Amygdala (tissue), 56 donors: Measurements from ENCODE around the gene OR9Q2.
"Not testable (repeated sequence)": the region's sequence is repeated elsewhere in the genome, so short reads cannot be mapped to it uniquely, and the experiment has no call there.

Experiments
- DNase-seq, 56 donors: peaks; one replicate each; lab custom pipeline; 2025; lab: John Stamatoyannopoulos, UW

OR9Q2 gene, protein sequence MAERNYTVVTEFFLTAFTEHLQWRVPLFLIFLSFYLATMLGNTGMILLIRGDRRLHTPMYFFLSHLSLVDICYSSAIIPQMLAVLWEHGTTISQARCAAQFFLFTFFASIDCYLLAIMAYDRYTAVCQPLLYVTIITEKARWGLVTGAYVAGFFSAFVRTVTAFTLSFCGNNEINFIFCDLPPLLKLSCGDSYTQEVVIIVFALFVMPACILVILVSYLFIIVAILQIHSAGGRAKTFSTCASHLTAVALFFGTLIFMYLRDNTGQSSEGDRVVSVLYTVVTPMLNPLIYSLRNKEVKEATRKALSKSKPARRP

DNA sequence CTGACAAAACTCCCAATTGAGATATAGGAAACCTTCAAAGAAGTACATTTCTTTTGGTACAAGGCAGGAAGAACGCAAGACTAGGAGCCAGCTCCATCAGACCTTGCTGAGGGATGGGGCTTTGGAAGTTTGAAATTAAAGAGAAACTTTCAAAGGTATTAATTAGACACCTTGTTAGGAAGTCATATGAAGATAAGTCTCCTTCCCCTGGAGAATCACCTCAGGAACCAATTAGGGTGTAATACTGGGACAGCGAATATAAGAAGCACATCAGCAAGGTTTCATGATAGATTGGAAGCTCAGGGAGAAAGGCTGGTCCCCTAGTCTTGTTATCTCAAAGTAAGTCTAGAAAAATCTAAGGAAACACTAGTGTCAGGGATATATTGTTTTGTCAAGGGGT is at the start of gene OR9Q2:
TSS of gene OR9Q2 (plus strand) at position 301 of the 400 bp plus-strand sequence. CDS start 1,421 bp downstream, outside the sequence.
- DNase-seq, result no peak

DNA sequence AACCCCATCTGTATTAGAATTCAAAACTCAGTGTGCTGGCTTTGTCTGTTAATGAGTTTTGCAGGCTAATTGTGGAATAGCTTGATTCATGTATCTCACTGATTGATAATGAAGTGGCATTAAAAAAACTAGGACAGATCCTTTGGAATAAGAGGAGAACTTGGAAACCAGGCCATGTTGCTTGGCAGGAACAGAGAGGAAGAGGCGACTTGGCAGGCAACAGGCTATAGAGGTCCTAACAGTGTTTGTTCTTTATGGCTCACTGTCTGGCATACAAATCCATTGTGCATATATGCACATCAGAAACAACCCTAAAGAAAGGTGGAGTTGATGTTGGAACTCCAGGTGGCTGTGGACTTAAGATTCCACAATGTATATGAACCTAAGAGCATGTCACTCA is 46.1 kb upstream of the OR9Q2 start:
- peak in 7 of 56 donors; percentile 3 to 24 (median 10) for DNase-seq

DNA sequence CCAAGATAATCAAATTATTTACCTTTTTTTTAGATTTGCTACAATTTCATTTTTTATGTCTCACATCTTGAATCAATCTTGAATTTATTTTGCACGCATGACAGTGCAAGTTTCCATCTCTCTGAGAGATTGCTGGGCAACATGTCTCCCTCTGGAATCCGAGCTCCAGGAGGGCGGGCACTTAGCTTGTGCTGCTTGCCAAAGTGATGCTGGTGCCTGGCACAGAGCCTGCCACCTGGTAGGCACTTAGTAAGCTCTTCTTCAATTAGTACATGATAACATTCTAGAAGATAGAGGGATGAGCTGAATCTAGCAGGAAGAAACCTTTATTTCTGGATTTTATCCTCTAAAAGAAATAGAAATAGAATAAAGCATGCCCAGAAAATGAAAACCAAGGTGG is 36.1 kb upstream of the OR9Q2 start:
- DNase-seq, result peak in 1 of 56 donors; percentile 3

DNA sequence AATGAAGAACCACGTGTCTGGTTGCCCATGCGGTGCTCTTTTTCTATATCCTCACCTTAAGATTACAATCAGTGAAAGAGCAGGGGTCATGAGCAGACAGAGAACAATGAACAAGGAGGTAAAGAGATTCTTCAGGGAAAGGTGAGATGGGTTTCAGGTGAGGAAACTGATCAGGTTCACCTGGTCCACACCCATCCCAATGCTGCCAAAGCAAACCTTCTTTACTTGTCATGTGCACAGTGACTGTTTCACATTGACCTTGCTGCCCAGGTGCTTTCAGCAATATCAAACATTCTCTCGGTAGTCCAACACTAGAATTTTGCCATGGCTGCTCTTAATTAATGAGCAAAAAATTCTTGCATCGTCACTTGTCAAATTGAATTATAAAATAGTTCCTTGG is 24.5 kb upstream of the OR9Q2 start:
- no peak for DNase-seq

DNA sequence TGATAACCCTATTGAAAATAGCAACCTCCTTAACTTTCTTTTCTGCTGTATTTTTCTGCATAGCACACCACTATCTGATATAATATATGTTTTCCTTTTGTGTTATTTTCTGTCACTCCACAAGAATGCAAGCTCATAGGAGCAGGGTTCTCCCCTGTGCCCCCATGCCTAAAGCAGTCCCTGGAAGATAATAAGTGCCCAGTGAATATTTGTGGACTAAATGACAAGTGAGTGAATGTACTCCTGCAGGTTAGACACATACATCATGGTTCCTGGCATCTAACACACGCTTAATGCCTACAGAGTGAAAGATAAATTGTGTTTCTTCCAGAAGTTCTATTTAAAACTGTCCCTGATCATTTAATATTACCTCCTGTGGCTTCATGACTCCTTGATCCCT is 23.9 kb upstream of the OR9Q2 start:
- no peak for DNase-seq

DNA sequence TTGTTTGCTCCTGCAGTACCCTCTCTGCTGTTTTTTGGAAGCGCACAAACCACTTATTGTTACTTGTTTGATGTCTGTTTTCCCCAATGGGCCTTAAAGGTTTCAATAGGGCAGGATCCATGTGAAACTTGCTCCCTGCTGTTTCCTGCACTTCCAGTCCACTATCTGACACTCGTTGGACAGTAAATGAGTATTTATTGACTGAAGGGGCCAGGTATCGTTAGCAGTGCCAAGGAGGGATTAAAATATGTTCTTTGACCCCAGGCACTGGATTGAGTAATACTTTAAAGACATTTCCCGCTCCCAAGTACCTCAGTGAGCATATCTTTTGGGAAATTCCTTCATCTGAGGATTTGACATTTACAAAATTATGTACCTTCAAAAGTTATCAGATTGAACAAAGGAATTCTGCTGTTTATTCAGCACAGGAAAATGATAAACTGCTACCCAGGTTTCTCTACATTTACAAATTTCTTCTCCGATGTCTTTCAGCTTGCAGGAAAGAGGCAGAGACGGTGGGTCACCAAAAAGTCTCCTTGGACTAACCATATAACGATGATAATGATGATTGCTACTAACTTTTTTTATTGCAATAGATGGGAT is 23.3 kb upstream of the OR9Q2 start:
- no peak for DNase-seq

DNA sequence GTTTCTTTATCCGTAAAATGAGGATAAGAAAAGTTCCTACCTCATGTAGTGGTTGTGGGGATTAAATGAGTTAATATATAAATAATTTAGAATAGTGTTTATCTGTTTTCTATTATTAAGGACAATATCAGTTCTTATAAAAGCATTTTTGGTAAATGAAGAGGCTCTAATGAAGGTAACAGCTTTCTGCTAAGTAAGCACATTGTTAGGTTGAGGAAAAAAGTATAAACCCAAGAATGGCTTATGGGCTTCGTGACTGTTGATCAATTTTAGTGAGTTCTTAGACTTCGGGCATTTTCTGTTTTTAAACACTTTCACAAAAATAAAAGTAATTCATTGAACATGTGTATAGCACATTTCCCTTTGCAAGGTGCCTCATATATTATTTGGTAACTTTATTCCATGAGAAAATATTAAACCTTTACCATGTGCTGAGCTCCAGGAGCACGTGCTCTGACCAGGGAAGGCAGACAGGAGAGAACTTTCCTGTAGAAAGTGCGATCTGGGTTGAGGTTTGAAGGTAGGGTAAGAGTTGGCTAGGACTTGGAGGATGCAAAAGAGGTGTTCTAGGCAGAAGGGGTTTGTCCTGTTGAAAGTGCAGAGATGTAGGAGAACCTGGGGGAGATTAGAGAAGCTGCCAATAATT is 11.3 kb upstream of the OR9Q2 start:
- no peak for DNase-seq

DNA sequence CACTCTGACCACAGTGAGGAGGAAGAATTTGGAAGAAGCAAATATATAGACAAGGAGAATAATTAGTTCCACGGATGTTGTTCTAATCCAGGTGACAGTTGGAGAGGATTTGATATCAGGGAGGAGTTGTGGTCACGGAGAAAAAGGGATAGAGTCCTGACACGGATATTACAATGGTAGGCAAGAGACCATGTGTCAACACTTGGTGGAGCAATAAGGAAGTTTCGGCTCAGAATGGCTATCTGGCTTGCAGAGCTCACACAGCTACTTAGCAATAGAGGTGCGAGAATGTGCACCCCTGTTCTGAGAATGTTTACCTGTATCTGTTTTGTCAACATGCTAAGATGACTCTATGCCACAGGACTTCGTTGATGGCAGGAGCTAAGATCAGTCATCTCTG is 10.4 kb upstream of the OR9Q2 start:
- DNase-seq, result no peak

DNA sequence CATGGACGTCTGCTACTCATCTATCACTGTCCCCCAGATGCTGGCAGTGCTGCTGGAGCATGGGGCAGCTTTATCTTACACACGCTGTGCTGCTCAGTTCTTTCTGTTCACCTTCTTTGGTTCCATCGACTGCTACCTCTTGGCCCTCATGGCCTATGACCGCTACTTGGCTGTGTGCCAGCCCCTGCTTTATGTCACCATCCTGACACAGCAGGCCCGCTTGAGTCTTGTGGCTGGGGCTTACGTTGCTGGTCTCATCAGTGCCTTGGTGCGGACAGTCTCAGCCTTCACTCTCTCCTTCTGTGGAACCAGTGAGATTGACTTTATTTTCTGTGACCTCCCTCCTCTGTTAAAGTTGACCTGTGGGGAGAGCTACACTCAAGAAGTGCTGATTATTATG is 9.2 kb upstream of the OR9Q2 start:
- no peak for DNase-seq

DNA sequence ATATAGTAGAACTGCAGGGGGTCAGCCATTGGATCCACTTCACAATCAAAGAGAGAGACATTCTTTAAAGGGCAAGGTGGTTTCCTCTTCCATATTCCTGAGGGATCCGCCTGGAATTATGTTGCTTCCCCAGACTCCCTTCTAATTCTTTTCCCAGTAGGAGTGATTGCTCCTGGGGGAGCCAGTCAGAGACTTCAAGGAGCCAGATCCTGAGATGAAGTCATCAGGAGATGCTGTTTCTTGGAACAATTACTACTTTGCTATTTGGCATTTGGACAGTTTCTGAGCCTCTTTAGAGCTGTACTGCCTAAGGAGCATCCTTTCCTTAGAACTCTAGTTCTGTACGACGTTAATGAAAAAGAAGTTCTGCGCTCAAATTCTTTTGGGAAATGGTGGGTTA is 1.9 kb upstream of the OR9Q2 start:
- no peak for DNase-seq

DNA sequence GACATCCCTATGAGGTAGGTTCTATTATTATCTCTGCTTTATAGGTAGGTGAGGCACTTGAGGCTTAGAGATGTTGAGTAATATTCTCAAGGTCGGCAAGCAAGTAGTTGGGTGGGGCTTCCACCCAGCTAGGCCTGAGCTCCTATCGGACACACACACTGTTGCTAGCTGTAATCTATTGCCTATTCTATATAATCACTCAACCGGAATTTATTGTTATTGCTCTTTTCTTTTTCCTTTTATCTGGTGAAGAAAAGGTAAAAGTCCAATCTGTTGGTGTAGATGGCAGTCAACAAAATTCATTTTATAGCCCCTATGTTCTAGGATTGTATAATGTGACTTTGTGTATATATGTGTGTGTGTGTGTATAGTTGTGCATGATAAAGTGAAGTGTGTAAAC is 3.4 kb downstream of the OR9Q2 start:
- DNase-seq, result no peak

DNA sequence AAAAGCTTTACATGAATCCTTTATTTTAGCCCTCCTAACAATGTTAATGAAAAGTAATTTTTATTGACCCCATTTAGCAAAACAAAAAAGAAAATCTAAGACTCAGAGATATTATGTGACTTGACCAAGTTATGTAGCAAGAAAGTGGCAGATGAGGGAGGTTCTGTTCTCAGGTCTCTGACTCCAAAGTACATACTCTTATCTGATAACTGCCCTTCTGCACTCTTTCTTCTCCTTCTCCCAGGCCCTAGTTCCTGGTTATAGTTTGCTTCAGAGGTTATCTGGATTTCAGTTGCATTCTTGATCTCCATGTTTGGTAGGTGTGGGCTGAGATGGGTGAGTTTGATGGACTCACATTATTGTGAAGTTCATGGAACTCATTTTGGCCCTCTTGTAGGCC is 4.5 kb downstream of the OR9Q2 start:
- no peak for DNase-seq

DNA sequence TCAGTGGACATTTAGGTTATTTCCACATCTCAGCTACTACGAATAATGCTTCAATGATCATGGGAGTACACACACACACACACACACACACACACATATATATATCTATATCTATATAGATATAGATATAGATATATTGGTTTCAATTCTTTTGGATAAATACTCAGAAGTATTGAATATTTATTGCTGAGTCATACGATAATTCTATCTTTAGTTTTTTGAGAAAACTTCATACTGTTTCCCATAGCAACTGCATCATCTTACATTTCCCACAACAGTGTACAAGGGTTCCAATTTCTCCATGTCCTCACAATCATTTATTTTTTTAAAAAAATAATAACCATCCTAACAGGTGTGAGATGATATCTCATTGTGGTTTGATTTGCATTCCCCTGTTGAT is 7.1 kb downstream of the OR9Q2 start:
- no peak for DNase-seq

DNA sequence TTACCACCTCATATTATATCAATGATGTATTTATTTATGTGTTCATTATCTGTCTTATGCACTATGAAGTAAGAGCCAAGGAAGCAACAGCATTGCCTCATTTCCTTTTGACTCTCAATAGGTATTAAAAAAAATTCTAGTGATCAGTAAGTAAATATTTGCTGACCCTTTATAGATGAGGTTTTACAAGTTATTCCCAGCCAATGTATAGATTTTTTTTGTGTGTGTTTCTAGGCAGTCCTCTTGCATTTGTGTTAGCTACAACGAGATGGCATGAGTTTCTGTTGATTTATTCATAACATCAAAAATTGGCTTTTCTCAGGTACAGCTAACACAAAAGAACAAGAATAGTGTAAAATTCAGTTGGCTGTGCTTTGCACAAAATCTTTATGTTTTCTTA is 10.4 kb downstream of the OR9Q2 start:
- no peak for DNase-seq

DNA sequence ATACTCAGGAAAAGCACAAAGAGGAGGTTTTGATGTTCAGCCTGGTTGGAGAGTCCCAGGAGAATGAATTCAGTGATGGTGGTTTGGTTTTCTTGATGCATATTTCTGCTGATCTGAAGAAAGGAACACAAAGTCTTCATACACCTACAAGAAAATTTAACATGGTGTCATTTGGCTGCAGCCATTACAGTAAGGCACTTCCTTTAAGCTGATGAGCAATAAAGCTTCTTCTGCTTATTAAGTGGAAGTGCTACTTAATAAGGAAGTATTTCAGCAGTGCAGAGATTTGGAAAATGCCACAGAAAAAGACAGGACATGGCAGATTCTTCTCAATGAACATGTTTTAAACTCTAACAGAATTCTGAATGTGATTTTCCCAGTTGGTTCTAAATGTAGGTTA is 15.2 kb downstream of the OR9Q2 start, which contains the start of gene OR1S2:
TSS of gene OR1S2 (minus strand) at position 101 of the 400 bp plus-strand sequence. CDS start at position 101, 0 bp downstream.
- DNase-seq, result no peak

DNA sequence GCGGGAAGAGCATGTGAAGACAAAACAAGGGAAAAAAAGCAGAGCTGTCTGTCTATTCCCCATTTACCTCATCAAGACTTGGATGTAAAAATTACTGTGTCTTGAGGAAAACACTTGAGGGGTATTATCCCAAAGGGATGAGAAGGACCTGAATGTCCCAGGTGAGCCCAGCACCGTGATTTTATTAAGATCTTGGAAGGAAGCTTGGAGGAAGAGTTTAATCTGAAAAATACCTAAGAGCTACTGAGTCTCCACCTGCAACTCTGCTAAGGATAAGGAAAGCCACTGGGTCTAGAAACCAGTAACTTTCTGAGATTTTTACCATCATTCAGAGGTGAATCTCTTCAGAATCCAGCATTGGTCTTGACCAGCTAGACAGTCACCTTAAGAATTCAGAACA is 23.6 kb downstream of the OR9Q2 start, which contains the start of gene OR1S1:
TSS of gene OR1S1 (plus strand) at position 301 of the 400 bp plus-strand sequence.
- not testable (repeated sequence) for DNase-seq

DNA sequence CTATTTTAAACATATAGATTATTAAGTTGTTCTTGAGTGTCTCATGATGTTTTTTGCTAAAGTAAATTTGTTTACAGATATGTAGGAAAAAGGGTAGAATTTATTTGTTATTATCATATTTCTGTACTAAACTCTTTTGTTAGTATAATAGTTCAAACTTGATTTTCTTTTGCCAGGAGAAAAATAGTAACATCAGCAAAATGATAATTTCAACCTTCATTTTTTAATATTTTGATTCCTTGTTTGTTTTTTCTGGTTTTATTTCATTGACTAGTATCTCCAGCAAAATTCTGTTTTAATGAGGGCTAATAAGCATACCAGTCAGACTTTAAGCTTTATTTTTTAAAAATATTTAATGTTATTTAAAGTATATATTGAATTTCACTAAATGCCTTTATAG is 27.6 kb downstream of the OR9Q2 start:
- no peak for DNase-seq

DNA sequence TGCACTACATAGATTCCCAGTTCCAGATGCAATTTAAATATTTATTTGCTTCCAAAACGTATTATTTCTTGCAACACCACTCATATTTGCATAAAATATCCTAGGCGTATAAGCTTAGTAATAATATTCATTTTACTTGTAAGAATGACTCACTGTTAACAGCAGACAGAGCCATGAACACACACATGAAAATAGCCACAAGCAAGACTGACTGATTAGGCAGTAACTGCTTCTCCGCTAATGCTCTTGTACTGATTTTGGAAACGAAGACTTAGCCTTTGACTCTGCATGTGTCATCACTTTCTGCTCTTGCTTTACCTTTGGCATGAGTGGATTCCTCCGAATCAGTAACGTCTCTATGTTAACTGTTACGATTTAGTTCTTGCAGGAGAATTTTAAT is 33.9 kb downstream of the OR9Q2 start:
- DNase-seq, result no peak

DNA sequence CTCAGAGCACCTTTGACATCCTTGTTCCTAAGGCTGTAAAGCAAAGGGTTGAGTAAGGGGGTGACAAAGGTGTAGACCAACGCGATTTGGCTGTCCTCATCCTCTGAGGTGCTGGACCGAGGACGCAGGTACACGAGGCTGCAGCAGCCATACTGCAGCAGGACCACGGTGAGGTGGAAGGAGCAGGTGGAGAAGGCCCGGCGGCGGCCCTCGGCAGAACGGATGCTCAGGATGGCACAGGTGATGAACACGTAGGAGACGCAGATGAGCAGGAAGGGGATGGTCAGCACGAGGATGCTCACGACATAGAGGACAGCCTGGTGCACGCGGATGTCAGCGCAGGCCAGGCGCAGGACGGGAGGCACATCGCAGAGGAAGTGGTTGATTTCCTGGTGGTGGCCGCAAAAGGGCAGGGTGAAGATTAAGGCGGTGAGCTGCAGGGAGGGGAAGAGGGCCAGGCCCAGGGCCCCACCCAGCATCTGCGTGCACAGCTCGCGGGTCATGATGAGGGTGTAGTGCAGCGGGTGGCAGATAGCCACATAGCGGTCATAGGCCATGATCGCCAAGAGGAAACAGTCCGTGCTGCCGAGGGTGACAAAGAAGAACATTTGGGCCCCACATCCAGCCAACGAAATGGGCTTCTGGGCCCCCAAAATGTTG is 39.2 kb downstream of the OR9Q2 start:
- no peak for DNase-seq
